GM20431 (cell line): ENCODE measurements around the gene ZNF462.
"Not testable (repeated sequence)": the region's sequence is repeated elsewhere in the genome, so short reads cannot be mapped to it uniquely, and the experiment has no call there.

Source experiments
- in situ Hi-C: fragments of 300-500 bp; cut with MseI, MboI; formaldehyde crosslinking; loops from one replicate; pipeline ENCODE4 v1.15.0; 2020; ENCODE audit warnings: low sequenced_read_pairs; ENCODE audit not compliant: unreplicated experiment

ZNF462 gene

GRCh38 chr9:106862821-106863720 is at the start of gene ZNF462:
ZNF462 (plus strand) TSS chr9:106863166; CDS start chr9:106923384, 60,218 bp downstream.
- in situ Hi-C loops: no loop called here

- in situ Hi-C loops: no loop called here
Observed at GRCh38 chr9:106816524-106816923, 46.4 kb upstream of the ZNF462 start.

GRCh38 chr9:106818034-106818433 is 44.9 kb upstream of the ZNF462 start:
- in situ Hi-C loops: no loop called here

- in situ Hi-C loops: no loop called here
Observed at GRCh38 chr9:106820866-106821265, 42.1 kb upstream of the ZNF462 start.

- in situ Hi-C loops: no loop called here
Observed at GRCh38 chr9:106828070-106828469, 34.9 kb upstream of the ZNF462 start.

GRCh38 chr9:106828965-106829364 is 34.0 kb upstream of the ZNF462 start:
- in situ Hi-C loops: no loop called here

GRCh38 chr9:106829666-106830408 is 33.1 kb upstream of the ZNF462 start:
- in situ Hi-C loops: no loop called here

GRCh38 chr9:106830527-106831150 is 32.3 kb upstream of the ZNF462 start:
- in situ Hi-C loops: no loop called here

- in situ Hi-C loops: no loop called here
Observed at GRCh38 chr9:106834888-106835287, 28.1 kb upstream of the ZNF462 start.

- in situ Hi-C loops: no loop called here
Observed at GRCh38 chr9:106835840-106836239, 27.1 kb upstream of the ZNF462 start.

- in situ Hi-C loops: no loop called here
Observed at GRCh38 chr9:106843371-106843770, 19.6 kb upstream of the ZNF462 start.

- in situ Hi-C loops: no loop called here
Observed at GRCh38 chr9:106846307-106846706, 16.7 kb upstream of the ZNF462 start.

- in situ Hi-C loops: no loop called here
Observed at GRCh38 chr9:106846857-106847256, 16.1 kb upstream of the ZNF462 start.

- in situ Hi-C loops: not testable (repeated sequence)
Observed at GRCh38 chr9:106851640-106852039, 11.3 kb upstream of the ZNF462 start.

- in situ Hi-C loops: no loop called here
Observed at GRCh38 chr9:106857811-106858470, 5.0 kb upstream of the ZNF462 start.

GRCh38 chr9:106859957-106860720 is 2.8 kb upstream of the ZNF462 start:
- in situ Hi-C loops: no loop called here

GRCh38 chr9:106860721-106861639 is 2.0 kb upstream of the ZNF462 start:
- in situ Hi-C loops: no loop called here

GRCh38 chr9:106861640-106862109 is 1.3 kb upstream of the ZNF462 start:
- in situ Hi-C loops: no loop called here
